ENCODE data around the gene SHF.

DNA sequence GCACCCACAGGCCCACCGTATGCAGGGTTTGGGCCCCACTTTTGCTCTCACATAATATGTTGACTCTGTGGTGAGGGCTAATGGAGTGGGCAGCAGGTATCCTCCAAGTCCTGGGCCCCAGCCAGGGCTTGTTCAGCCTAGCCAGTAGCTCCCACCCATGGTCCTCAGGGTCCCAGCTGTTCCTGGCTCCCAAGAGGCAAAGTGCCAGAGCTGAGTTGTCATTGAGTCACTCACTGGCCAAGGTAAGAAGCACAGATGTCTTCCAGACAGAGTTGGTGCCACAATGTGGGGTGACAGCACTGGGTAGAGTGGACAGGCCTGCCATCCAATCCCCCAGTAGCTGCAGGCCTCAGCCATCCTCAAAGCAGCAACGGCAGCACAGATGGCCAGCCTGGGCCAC lies 4.3 kb downstream of the SHF start:
- no peak for TF ChIP-seq EZH2 (IDR thresholded peaks at IDR 0.05; ENCODE audit: low read length)
- TF ChIP-seq, protein P1, sequence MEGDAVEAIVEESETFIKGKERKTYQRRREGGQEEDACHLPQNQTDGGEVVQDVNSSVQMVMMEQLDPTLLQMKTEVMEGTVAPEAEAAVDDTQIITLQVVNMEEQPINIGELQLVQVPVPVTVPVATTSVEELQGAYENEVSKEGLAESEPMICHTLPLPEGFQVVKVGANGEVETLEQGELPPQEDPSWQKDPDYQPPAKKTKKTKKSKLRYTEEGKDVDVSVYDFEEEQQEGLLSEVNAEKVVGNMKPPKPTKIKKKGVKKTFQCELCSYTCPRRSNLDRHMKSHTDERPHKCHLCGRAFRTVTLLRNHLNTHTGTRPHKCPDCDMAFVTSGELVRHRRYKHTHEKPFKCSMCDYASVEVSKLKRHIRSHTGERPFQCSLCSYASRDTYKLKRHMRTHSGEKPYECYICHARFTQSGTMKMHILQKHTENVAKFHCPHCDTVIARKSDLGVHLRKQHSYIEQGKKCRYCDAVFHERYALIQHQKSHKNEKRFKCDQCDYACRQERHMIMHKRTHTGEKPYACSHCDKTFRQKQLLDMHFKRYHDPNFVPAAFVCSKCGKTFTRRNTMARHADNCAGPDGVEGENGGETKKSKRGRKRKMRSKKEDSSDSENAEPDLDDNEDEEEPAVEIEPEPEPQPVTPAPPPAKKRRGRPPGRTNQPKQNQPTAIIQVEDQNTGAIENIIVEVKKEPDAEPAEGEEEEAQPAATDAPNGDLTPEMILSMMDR (optimal IDR thresholded peaks at IDR 0.05 in 1 of 3, IDR thresholded peaks at IDR 0.05 in 1 of 3, conservative IDR thresholded peaks at IDR 0.05 in 1 of 3; ENCODE audit: extremely low read depth in 1 of 3, insufficient read depth in 2 of 3, low read length in 3 of 3): no peak

Data from keratinocyte (primary cell).